HCT116 (cell line): ENCODE measurements around the gene RRAGB. TPM values are rescaled to one million over a fixed set of nuclear protein-coding genes. Genes with fewer than 3 reads are reported as not detected.

Experiments
- ATAC-seq: fragments of 200-7000 bp; cut with Tn5 transposase; 2 replicates; pipeline ENCODE4 v1.9.1; 2020; ENCODE audit warnings: mild to moderate bottlenecking, moderate library complexity
- BruUV-seq: library from RNA; stranded (reverse); fragments of 400-500 nt; replicated peaks from 2 replicates; lab custom pipeline; 2021; lab: Mats Ljungman, UMichigan
- CTCF ChIA-PET: fragments of 300-600 bp; sonication (Branson Sonifier 250); formaldehyde crosslinking; loops from one replicate; lab custom pipeline; 2021; ENCODE audit warnings: antibody characterized with exemption; lab: Charles Lee
- POLR2A ChIA-PET: fragments of 300-600, 350-600 bp; sonication (Branson Sonifier 250); formaldehyde crosslinking; loops from one replicate; lab custom pipeline; 2021; ENCODE audit warnings: antibody characterized with exemption; lab: Charles Lee
- RAD21 ChIA-PET, 2 experiments: fragments of 300-600 bp; sonication (Branson Sonifier 250); formaldehyde crosslinking; loops; one replicate each; lab custom pipeline; 2023; ENCODE audit warnings: low total read pairs in 2 of 2; ENCODE audit not compliant: uncharacterized antibody in 2 of 2, unreplicated experiment in 2 of 2, low non-redundant PET in 1 of 2; lab: Charles Lee
- DNase-seq: peaks from one replicate; pipeline ENCODE4 v3.0.0-alpha.2; 2010; ENCODE audit warnings: low read depth, low spot score
- H2AFZ ChIP-seq: fragments of 200-600 bp; shearing (Covaris generic), sonication (generic); 2 replicates; pipeline ENCODE4 v1.6.1; 2017; ENCODE audit warnings: low read depth, mixed run types, mixed read lengths, antibody characterized with exemption, low read length; ENCODE audit not compliant: poor library complexity, severe bottlenecking
- H3K27ac ChIP-seq: 2 replicates; pipeline ENCODE4 v1.5.1; 2012; ENCODE audit warnings: low read depth, low read length
- H3K27me3 ChIP-seq: fragments of 200-600 bp; sonication (generic); 2 replicates; pipeline ENCODE4 v1.6.1; 2016; ENCODE audit warnings: mixed run types, low read length, mixed read lengths; ENCODE audit not compliant: insufficient read depth
- H3K36me3 ChIP-seq, 2 experiments: fragments of 200-500 bp in 1 of 2; fragments of 200-600 bp in 1 of 2; sonication (Bioruptor generic) in 1 of 2; sonication (generic) in 1 of 2; 2 replicates each; pipeline versions ENCODE4 v1.5.1 to v1.6.1; 2014 to 2016; ENCODE audit warnings: low read length in 2 of 2, inconsistent platforms in 1 of 2, mixed read lengths in 1 of 2, mixed run types in 1 of 2; ENCODE audit not compliant: insufficient read depth in 2 of 2, control insufficient read depth in 1 of 2
- H3K4me1 ChIP-seq, 2 experiments: fragments of 200-600 bp in 1 of 2; sonication (generic) in 1 of 2; 2 replicates each; pipeline versions ENCODE4 v1.5.1 to v1.6.1; 2012 to 2017; ENCODE audit warnings: low read length in 2 of 2, inconsistent platforms in 1 of 2, mild to moderate bottlenecking in 1 of 2, mixed read lengths in 1 of 2, mixed run types in 1 of 2, moderate library complexity in 1 of 2; ENCODE audit not compliant: insufficient read depth in 2 of 2, control insufficient read depth in 1 of 2
- H3K4me2 ChIP-seq: fragments of 200-600 bp; sonication (generic); 2 replicates; pipeline ENCODE4 v1.6.1; 2017; ENCODE audit warnings: mixed run types, low read length, mixed read lengths
- H3K4me3 ChIP-seq, 2 experiments: fragments of 200-600 bp in 1 of 2; sonication (generic) in 1 of 2; replicated peaks in 1 of 2; 2 replicates each; pipeline ENCODE4 v1.5.1; 2011 to 2016; ENCODE audit warnings: low read length in 2 of 2, control low read depth in 1 of 2, low read depth in 1 of 2, mild to moderate bottlenecking in 1 of 2, mixed read lengths in 1 of 2, mixed run types in 1 of 2
- H3K79me2 ChIP-seq: fragments of 200-600 bp; sonication (generic); 2 replicates; pipeline ENCODE4 v1.6.1; 2017; ENCODE audit warnings: mild to moderate bottlenecking, mixed run types, low read length, moderate library complexity, mixed read lengths; ENCODE audit not compliant: insufficient read depth
- H3K9ac ChIP-seq: fragments of 200-600 bp; sonication (generic); 2 replicates; pipeline ENCODE4 v1.6.1; 2016; ENCODE audit warnings: low read length, mixed read lengths
- H3K9me2 ChIP-seq: fragments of 200-600 bp; sonication (generic), shearing (Covaris generic); 2 replicates; pipeline ENCODE4 v1.6.1; 2017; ENCODE audit warnings: mixed run types, mild to moderate bottlenecking, moderate library complexity; ENCODE audit not compliant: insufficient read depth
- H3K9me3 ChIP-seq, 2 experiments: fragments of 200-500 bp in 1 of 2; fragments of 200-600 bp in 1 of 2; sonication (Bioruptor generic) in 1 of 2; sonication (generic) in 1 of 2; 2 replicates each; pipeline ENCODE4 v1.6.1; 2014 to 2017; ENCODE audit warnings: low read length in 2 of 2, mixed read lengths in 2 of 2, inconsistent platforms in 1 of 2, low read depth in 1 of 2, mild to moderate bottlenecking in 1 of 2, mixed run types in 1 of 2, moderate library complexity in 1 of 2; ENCODE audit not compliant: control insufficient read depth in 1 of 2, insufficient read depth in 1 of 2
- H4K20me1 ChIP-seq: fragments of 200-600 bp; sonication (generic), shearing (Covaris generic); 2 replicates; pipeline ENCODE4 v1.6.1; 2017; ENCODE audit warnings: mixed run types, mild to moderate bottlenecking, moderate library complexity; ENCODE audit not compliant: insufficient read depth
- EGR1 ChIP-seq: IDR thresholded peaks from 2 replicates; pipeline ENCODE4 v1.6.1; 2012; ENCODE audit warnings: low read depth
- ELF1 ChIP-seq: IDR thresholded peaks from 2 replicates; pipeline ENCODE4 v1.6.1; 2012; ENCODE audit warnings: low read depth, borderline replicate concordance
- EZH2 ChIP-seq: fragments of 200-600 bp; sonication (generic); IDR thresholded peaks from 2 replicates; pipeline ENCODE4 v1.6.1; 2017; ENCODE audit warnings: antibody characterized with exemption, mixed run types
- POLR2AphosphoS5 ChIP-seq: IDR thresholded peaks from 2 replicates; pipeline ENCODE4 v1.6.1; 2011; ENCODE audit warnings: mild to moderate bottlenecking, low read depth, low read length, moderate library complexity
- RAD21 ChIP-seq: IDR thresholded peaks from 2 replicates; pipeline ENCODE4 v1.6.1; 2012; ENCODE audit warnings: low read depth, mild to moderate bottlenecking
- SIN3A ChIP-seq: IDR thresholded peaks from 2 replicates; pipeline ENCODE4 v1.6.1; 2012; ENCODE audit warnings: low read depth
- TCF7L2 ChIP-seq: IDR thresholded peaks from 2 replicates; pipeline ENCODE4 v1.7.0; 2011; ENCODE audit warnings: borderline replicate concordance, inconsistent platforms; ENCODE audit not compliant: insufficient read depth, insufficient read length; ENCODE audit errors: extremely low read depth
- ZBTB33 ChIP-seq: IDR thresholded peaks from 2 replicates; pipeline ENCODE4 v1.6.1; 2011; ENCODE audit warnings: mild to moderate bottlenecking, low read length, moderate library complexity; ENCODE audit not compliant: insufficient replicate concordance; ENCODE audit errors: extremely low read depth
- ZFX ChIP-seq: fragments of 450-650 bp; IDR thresholded peaks from 2 replicates; pipeline ENCODE4 v1.6.1; 2017
- intact Hi-C: fragments of 100-400 bp; cut with micrococcal nuclease; formaldehyde crosslinking; loops from 2 replicates; pipeline ENCODE4 v1.10.0; 2022
- total RNA-seq: library from RNA; stranded (reverse); gene quantifications from one replicate; pipeline ENCODE4 v1.2.1, GENCODE V29; 2021; ENCODE audit not compliant: unreplicated experiment
- TF ChIP-seq, protein P1 (sequence below): IDR thresholded peaks from 2 replicates; pipeline ENCODE4 v1.6.1; 2012

Gene RRAGB
- total RNA-seq, 1 experiment from 2014 or later, result 9.2 TPM

- no peaks in the 10 kb centered on the region for H3K27me3 ChIP-seq
- no peak overlapping the region for H3K4me2 ChIP-seq
- DNase-seq (no peak), ATAC-seq (no peak)
- H3K9me2 ChIP-seq, result no peaks in the 10 kb centered on the region
- no TSS peak for BruUV-seq
- no peak overlapping the region for H2AFZ ChIP-seq
- intact Hi-C loops, result no loop called here
- no peak overlapping the region for H3K4me3 ChIP-seq
- RAD21 ChIA-PET, result no interaction called here
- no peaks in the 10 kb centered on the region for H3K36me3 ChIP-seq
- no peaks in the 10 kb centered on the region for H3K4me1 ChIP-seq
- H3K79me2 ChIP-seq, result no peaks in the 10 kb centered on the region
- CTCF ChIA-PET, result no interaction called here
- H3K9ac ChIP-seq, result no peak overlapping the region
- POLR2A ChIA-PET, result no interaction called here
- H3K27ac ChIP-seq, result no peak overlapping the region
- H3K9me3 ChIP-seq, result no peaks in the 10 kb centered on the region
- H4K20me1 ChIP-seq, result no peaks in the 10 kb centered on the region
- TF ChIP-seq SIN3A, result no peak
- no peak for TF ChIP-seq ELF1
- TF ChIP-seq ZFX, result no peak
- TF ChIP-seq EZH2, result no peak
- no peak for TF ChIP-seq TCF7L2
- TF ChIP-seq RAD21, result no peak
- TF ChIP-seq, protein P1, sequence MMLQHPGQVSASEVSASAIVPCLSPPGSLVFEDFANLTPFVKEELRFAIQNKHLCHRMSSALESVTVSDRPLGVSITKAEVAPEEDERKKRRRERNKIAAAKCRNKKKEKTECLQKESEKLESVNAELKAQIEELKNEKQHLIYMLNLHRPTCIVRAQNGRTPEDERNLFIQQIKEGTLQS, result no peak
- no peak for TF ChIP-seq POLR2AphosphoS5
Observed at GRCh38 chrX:55695227-55696018, 22.1 kb upstream of the RRAGB start.

- Histone ChIP-seq H3K79me2 (no peaks in the 10 kb centered on the region), H4K20me1 (no peaks in the 10 kb centered on the region), H3K4me3 (no peak overlapping the region), H3K9me2 (no peaks in the 10 kb centered on the region), H2AFZ (no peak overlapping the region)
- POLR2A ChIA-PET, result no interaction called here
- TF ChIP-seq ZBTB33, result no peak
- no peak for TF ChIP-seq EGR1
- TF ChIP-seq, protein P1, result no peak
- TF ChIP-seq, all 23 proteins: peak for 0
- H3K4me1 ChIP-seq, result no peaks in the 10 kb centered on the region
- H3K27ac ChIP-seq, result no peak overlapping the region
- ChIA-PET RAD21 (no interaction called here), CTCF (no interaction called here)
- intact Hi-C loops, result no loop called here
- ATAC-seq (no peak), DNase-seq (no peak)
- H3K9ac ChIP-seq, result no peak overlapping the region
- BruUV-seq, result no TSS peak
- H3K27me3 ChIP-seq, result no peaks in the 10 kb centered on the region
- no peak overlapping the region for H3K4me2 ChIP-seq
- H3K36me3 ChIP-seq, result no peaks in the 10 kb centered on the region
- no peaks in the 10 kb centered on the region for H3K9me3 ChIP-seq
Observed at GRCh38 chrX:55697381-55697780, 20.2 kb upstream of the RRAGB start.
